GM21528 (cell line): ENCODE results near the gene CUL9.

ENCODE experiments used
- ATAC-seq: cut with Tn5 transposase; IDR thresholded peaks from one replicate; pipeline ENCODE4 v1.9.1; 2021; ENCODE audit warnings: mild to moderate bottlenecking, moderate library complexity; ENCODE audit not compliant: unreplicated experiment, low FRiP score

Gene CUL9

GRCh38 chr6:43172104-43173007, 9.6 kb upstream of the CUL9 start:
- no peak for ATAC-seq

- ATAC-seq = no peak
These were observed 8.3 kb upstream of the CUL9 start for GRCh38 chr6:43173591-43174262.

- peak; percentile 64 for ATAC-seq
These were observed 7.5 kb upstream of the CUL9 start for GRCh38 chr6:43174263-43175112.

GRCh38 chr6:43175676-43176422, 6.1 kb upstream of the CUL9 start:
- no peak for ATAC-seq

GRCh38 chr6:43176423-43176786, 5.6 kb upstream of the CUL9 start:
- ATAC-seq = no peak

GRCh38 chr6:43178150-43178549, 3.8 kb upstream of the CUL9 start:
- no peak for ATAC-seq

- ATAC-seq = no peak
These were observed 2.8 kb upstream of the CUL9 start for GRCh38 chr6:43178951-43179830.

GRCh38 chr6:43180058-43180457, 1.9 kb upstream of the CUL9 start:
- ATAC-seq = no peak

- ATAC-seq = no peak
These were observed 1.0 kb upstream of the CUL9 start for GRCh38 chr6:43180985-43181384.

GRCh38 chr6:43181621-43181941, 415 bp upstream of the CUL9 start:
- no peak for ATAC-seq

GRCh38 chr6:43183441-43183840, 1.4 kb downstream of the CUL9 start:
- no peak for ATAC-seq

GRCh38 chr6:43184268-43184985, 2.4 kb downstream of the CUL9 start:
- no peak for ATAC-seq

- ATAC-seq = no peak
These were observed 3.5 kb downstream of the CUL9 start for GRCh38 chr6:43185391-43185985.

GRCh38 chr6:43186019-43186418, 4.0 kb downstream of the CUL9 start:
- ATAC-seq = no peak

GRCh38 chr6:43186706-43187105, 4.7 kb downstream of the CUL9 start:
- no peak for ATAC-seq

GRCh38 chr6:43187821-43188220, 5.8 kb downstream of the CUL9 start:
- no peak for ATAC-seq

- no peak for ATAC-seq
These were observed 6.4 kb downstream of the CUL9 start for GRCh38 chr6:43188426-43188825.

GRCh38 chr6:43189776-43190304, 7.8 kb downstream of the CUL9 start:
- no peak for ATAC-seq
